Uterus (tissue), 2 donors: ENCODE data around the gene PTGIR.
A peak's percentile ranks its signal among the peaks of the same experiment; 100 is the strongest.

Experiments
- CTCF ChIP-seq, 4 experiments: fragments of 200-600 bp in 2 of 4; fragments of 450-650 bp in 2 of 4; sonication (generic) in 2 of 4; IDR thresholded peaks; one replicate each; pipeline ENCODE4 v1.5.1; 2016 to 2019; ENCODE audit warnings: antibody characterized with exemption in 4 of 4, mild to moderate bottlenecking in 2 of 4, moderate library complexity in 1 of 4
- POLR2A ChIP-seq, 2 donors: fragments of 450-650 bp; IDR thresholded peaks; one replicate each; pipeline ENCODE4 v1.6.1; 2016; ENCODE audit warnings: antibody characterized with exemption in 2 of 2, mild to moderate bottlenecking in 1 of 2, moderate library complexity in 1 of 2

- TF ChIP-seq CTCF (IDR thresholded peaks at IDR 0.05): no peak
- TF ChIP-seq POLR2A (IDR thresholded peaks at IDR 0.05): peak; percentile 81 to 91
Observed at GRCh38 chr19:46601318-46602224, 23.3 kb downstream of the PTGIR start, which contains the start of gene CALM3.
